WTC11 (cell line): ENCODE data around the gene SUPT3H. TPM values are rescaled to one million over a fixed set of nuclear protein-coding genes. Genes with fewer than 3 reads are reported as not detected.
"Not testable (repeated sequence)": the region's sequence is repeated elsewhere in the genome, so short reads cannot be mapped to it uniquely, and the experiment has no call there.

Experiments
- ATAC-seq: fragments of 200-7000 bp; cut with Tn5 transposase; 2 replicates; pipeline ENCODE4 v1.10.0; 2021; ENCODE audit warnings: mild to moderate bottlenecking, moderate library complexity
- CTCF ChIA-PET: fragments of 300-600 bp; sonication (Branson Sonifier 250); formaldehyde crosslinking; loops from one replicate; lab custom pipeline; 2021; ENCODE audit warnings: antibody characterized with exemption; lab: Charles Lee
- POLR2A ChIA-PET: fragments of 350-600 bp; sonication (Branson Sonifier 250); formaldehyde crosslinking; loops from one replicate; lab custom pipeline; 2021; ENCODE audit warnings: antibody characterized with exemption; lab: Charles Lee
- DNase-seq: peaks from one replicate; pipeline ENCODE4 v3.0.0; 2021; ENCODE audit warnings: low spot score
- H3K27ac Mint-ChIP-seq: 2 replicates; pipeline ENCODE4 v1.8.0; 2021; ENCODE audit warnings: mixed read lengths
- H3K27me3 Mint-ChIP-seq: 2 replicates; pipeline ENCODE4 v1.8.0; 2021; ENCODE audit warnings: low read depth, mild to moderate bottlenecking, moderate library complexity, mixed read lengths
- H3K36me3 Mint-ChIP-seq: 2 replicates; pipeline ENCODE4 v1.8.0; 2021; ENCODE audit warnings: mixed read lengths
- H3K4me1 Mint-ChIP-seq: 2 replicates; pipeline ENCODE4 v1.8.0; 2022; ENCODE audit warnings: mixed read lengths
- H3K4me3 Mint-ChIP-seq: 2 replicates; pipeline ENCODE4 v1.8.0; 2021; ENCODE audit warnings: mild to moderate bottlenecking, moderate library complexity, mixed read lengths
- H3K9me3 Mint-ChIP-seq: 2 replicates; pipeline ENCODE4 v1.8.0; 2021; ENCODE audit warnings: mixed read lengths
- AFF4 ChIP-seq: sonication (generic); formaldehyde crosslinking; IDR thresholded peaks from 2 replicates; pipeline ENCODE4 v1.8.1; 2023; ENCODE audit warnings: mild to moderate bottlenecking, missing genetic modification reagents, borderline replicate concordance
- ATF3 ChIP-seq: sonication (generic); formaldehyde crosslinking; conservative IDR thresholded peaks from 2 replicates; pipeline ENCODE4 v1.8.1; 2022; ENCODE audit warnings: mild to moderate bottlenecking, missing genetic modification reagents
- ELF4 ChIP-seq: sonication (generic); formaldehyde crosslinking; IDR thresholded peaks from 2 replicates; pipeline ENCODE4 v1.8.1; 2022; ENCODE audit warnings: low read depth, mild to moderate bottlenecking, moderate library complexity, missing genetic modification reagents
- GABPB1 ChIP-seq: sonication (generic); formaldehyde crosslinking; IDR thresholded peaks from 2 replicates; pipeline ENCODE4 v1.8.1; 2023; ENCODE audit warnings: mild to moderate bottlenecking, missing genetic modification reagents
- IRF2 ChIP-seq: sonication (generic); formaldehyde crosslinking; IDR thresholded peaks from 2 replicates; pipeline ENCODE4 v1.8.0; 2022; ENCODE audit warnings: low read depth, missing genetic modification reagents, borderline replicate concordance
- NFE2L1 ChIP-seq: sonication (generic); formaldehyde crosslinking; IDR thresholded peaks from 2 replicates; pipeline ENCODE4 v1.8.1; 2023; ENCODE audit warnings: missing genetic modification reagents
- SOX15 ChIP-seq: fragments of 250-450 bp; sonication (Bioruptor Pico); IDR thresholded peaks from 2 replicates; pipeline ENCODE4 v1.9.0; 2021; ENCODE audit warnings: mild to moderate bottlenecking
- SP1 ChIP-seq: sonication (generic); formaldehyde crosslinking; conservative IDR thresholded peaks from 2 replicates; pipeline ENCODE4 v1.8.1; 2022; ENCODE audit warnings: missing genetic modification reagents
- TEAD1 ChIP-seq: sonication (generic); formaldehyde crosslinking; IDR thresholded peaks from 2 replicates; pipeline ENCODE4 v1.8.0; 2022; ENCODE audit warnings: mild to moderate bottlenecking, missing genetic modification reagents
- ZNF232 ChIP-seq: sonication (generic); formaldehyde crosslinking; IDR thresholded peaks from 2 replicates; pipeline ENCODE4 v1.8.0; 2022; ENCODE audit warnings: mild to moderate bottlenecking, missing genetic modification reagents
- total RNA-seq: library from RNA; stranded (reverse); gene quantifications from 3 replicates; pipeline ENCODE4 v1.2.3, GENCODE V29; 2021
- TF ChIP-seq, protein P1 (sequence below): sonication (generic); formaldehyde crosslinking; IDR thresholded peaks from 2 replicates; pipeline ENCODE4 v1.8.1; 2022; ENCODE audit warnings: low read depth, missing genetic modification reagents, borderline replicate concordance

SUPT3H gene
- total RNA-seq, 1 experiment from 2014 or later: 15.3 TPM

DNA sequence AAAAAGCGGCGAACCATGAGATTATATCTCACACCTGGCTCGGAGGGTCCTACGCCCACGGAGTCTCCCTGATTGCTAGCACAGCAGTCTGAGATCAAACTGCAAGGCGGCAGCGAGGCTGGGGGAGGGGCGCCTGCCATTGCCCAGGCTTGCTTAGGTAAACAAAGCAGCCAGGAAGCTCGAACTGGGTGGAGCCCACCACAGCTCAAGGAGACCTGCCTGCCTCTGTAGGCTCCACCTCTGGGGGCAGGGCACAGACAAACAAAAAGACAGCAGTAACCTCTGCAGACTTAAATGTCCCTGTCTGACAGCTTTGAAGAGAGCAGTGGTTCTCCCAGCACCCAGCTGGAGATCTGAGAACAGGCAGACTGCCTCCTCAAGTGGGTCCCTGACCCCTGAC is 201.4 kb downstream of the SUPT3H start:
- CTCF ChIA-PET, POLR2A ChIA-PET, DNase-seq, ATAC-seq, H3K27me3 Mint-ChIP-seq: not testable (repeated sequence)
- H3K4me3 Mint-ChIP-seq: peak overlapping the region; percentile 61
- H3K9me3 Mint-ChIP-seq: peaks cover 20% of the 10 kb centered on the region
- H3K36me3 Mint-ChIP-seq: peaks cover 24% of the 10 kb centered on the region
- peaks cover 19% of the 10 kb centered on the region for H3K4me1 Mint-ChIP-seq
- peak overlapping the region; percentile 72; the same call in 1 of the 2 replicates for H3K27ac Mint-ChIP-seq

DNA sequence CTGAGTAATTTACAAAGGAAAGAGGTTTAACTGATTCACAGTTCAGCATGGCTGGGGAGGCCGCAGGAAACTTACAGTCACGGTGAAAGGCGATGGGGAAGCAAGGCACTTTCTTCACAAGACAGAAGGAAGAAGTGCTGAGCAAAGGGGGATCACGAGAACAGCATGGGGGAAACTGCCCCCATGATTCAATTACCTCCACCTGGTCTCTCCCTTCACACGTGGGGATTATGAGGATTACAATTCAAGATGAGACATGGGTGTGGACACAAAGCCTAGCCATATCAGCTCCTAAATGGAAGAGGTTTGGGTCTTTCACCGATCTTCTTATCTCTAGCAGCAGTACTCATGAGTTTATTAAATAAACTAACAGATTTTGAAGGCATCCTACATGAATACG is 202.5 kb downstream of the SUPT3H start:
- no peak overlapping the region for H3K27ac Mint-ChIP-seq
- ATAC-seq: no peak

DNA sequence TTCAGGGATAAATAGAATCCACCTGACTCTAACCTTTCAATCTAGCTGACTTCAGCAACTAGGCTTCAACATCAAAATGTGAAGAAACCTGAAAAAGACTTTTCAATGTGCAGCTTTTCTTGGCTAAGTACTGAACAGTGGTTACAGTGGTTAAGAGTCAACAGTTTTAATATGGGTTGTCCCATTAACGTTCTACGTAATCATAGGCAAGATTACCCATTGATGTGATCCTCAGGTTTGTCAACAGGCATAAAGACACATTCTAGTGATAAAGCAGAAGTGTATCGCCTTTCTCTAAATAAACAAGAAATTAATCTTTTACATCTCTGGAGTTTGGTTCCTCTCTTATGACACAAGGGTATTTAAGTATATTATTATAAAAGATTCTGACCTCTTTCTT is 203.7 kb downstream of the SUPT3H start:
- Mint-ChIP-seq H3K27ac (no peak overlapping the region), H3K27me3 (no peaks in the 10 kb centered on the region; the same call in 1 of the 2 replicates), H3K4me1 (peaks cover 32% of the 10 kb centered on the region), H3K4me3 (no peak overlapping the region), H3K36me3 (peaks cover 15% of the 10 kb centered on the region), H3K9me3 (peaks cover 15% of the 10 kb centered on the region)
- ChIA-PET POLR2A (no interaction called here), CTCF (interaction anchor here (0.6 kb wide), 1 partner anchor 295 kb away, joined by 6 read pairs; no protein-coding TSS in a partner anchor)
- no peak for ATAC-seq
- no peak for DNase-seq
- TF ChIP-seq SP1 (CRISPR knock-in tag) (no peak), ZNF232 (CRISPR knock-in tag) (no peak), SOX15 (CRISPR knock-in tag) (no peak), TEAD1 (CRISPR knock-in tag) (no peak), ATF3 (CRISPR knock-in tag) (no peak)
- TF ChIP-seq, protein P1, sequence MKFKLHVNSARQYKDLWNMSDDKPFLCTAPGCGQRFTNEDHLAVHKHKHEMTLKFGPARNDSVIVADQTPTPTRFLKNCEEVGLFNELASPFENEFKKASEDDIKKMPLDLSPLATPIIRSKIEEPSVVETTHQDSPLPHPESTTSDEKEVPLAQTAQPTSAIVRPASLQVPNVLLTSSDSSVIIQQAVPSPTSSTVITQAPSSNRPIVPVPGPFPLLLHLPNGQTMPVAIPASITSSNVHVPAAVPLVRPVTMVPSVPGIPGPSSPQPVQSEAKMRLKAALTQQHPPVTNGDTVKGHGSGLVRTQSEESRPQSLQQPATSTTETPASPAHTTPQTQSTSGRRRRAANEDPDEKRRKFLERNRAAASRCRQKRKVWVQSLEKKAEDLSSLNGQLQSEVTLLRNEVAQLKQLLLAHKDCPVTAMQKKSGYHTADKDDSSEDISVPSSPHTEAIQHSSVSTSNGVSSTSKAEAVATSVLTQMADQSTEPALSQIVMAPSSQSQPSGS: no peak

More for the DNA sequence above, 202.5 kb downstream of the SUPT3H start:
- peak overlapping the region; percentile 21 for H3K4me3 Mint-ChIP-seq
- POLR2A ChIA-PET: no interaction called here
- H3K4me1 Mint-ChIP-seq: peaks cover 26% of the 10 kb centered on the region
- no peak for TF ChIP-seq GABPB1 (CRISPR knock-in tag)
- no peak for TF ChIP-seq ATF3 (CRISPR knock-in tag)
- TF ChIP-seq IRF2: no peak
- no peak for TF ChIP-seq NFE2L1 (CRISPR knock-in tag)
- DNase-seq: no peak
- H3K9me3 Mint-ChIP-seq: peaks cover 20% of the 10 kb centered on the region
- H3K27me3 Mint-ChIP-seq: no peaks in the 10 kb centered on the region; the same call in 1 of the 2 replicates
- peaks cover 22% of the 10 kb centered on the region for H3K36me3 Mint-ChIP-seq
- CTCF ChIA-PET: no interaction called here

- Mint-ChIP-seq H3K36me3 (no peaks in the 10 kb centered on the region), H3K27ac (no peak overlapping the region), H3K9me3 (peaks cover 4% of the 10 kb centered on the region; the same call in 1 of the 2 replicates), H3K4me3 (no peak overlapping the region), H3K4me1 (peaks cover 22% of the 10 kb centered on the region), H3K27me3 (no peaks in the 10 kb centered on the region)
- DNase-seq (no peak), ATAC-seq (no peak)
- ChIA-PET CTCF (no interaction called here), POLR2A (no interaction called here)
- TF ChIP-seq AFF4 (CRISPR knock-in tag) (no peak), ELF4 (no peak)
Observed at GRCh38 chr6:45171380-45171779, 206.4 kb downstream of the SUPT3H start.
